GM21619 (cell line): ENCODE data around the gene NTRK1.

Source experiments
- ATAC-seq: cut with Tn5 transposase; IDR thresholded peaks from one replicate; pipeline ENCODE4 v1.9.1; 2021; ENCODE audit not compliant: unreplicated experiment

The NTRK1 gene

DNA sequence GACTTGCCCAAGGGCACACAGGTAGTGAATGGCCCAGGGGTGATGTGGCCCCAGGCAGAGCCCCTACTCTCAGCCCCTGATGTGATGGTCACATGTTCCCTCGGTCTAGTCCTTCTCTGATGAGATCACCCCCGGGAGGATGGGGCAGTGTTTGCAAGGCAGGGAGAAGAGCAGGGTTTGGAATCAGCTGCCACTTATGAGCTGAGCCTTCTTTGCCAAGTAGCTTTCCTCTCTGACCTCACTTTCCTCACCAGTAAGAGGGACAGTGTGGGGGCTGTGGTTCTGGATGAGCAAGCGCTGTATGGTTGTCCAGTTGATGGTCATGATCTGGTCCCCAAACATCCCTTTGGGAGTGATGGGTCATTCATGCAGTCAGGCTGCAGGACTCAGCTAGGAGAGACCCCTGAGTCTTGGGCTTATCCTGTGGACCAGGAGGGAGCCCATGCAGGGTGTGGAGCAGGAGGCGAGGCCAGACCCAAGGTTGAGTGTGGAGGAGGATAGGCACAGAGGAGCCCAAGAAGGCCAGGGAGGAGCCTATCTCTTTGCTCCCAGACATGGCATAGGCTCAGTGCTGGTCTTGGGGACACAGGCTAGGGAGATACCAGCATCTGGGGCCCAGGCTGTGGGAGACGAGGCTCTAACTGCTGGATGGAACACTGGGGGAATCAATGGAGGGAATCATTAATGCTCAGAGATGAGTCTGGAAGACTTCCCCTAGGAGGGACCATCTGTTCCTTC is 16.9 kb downstream of the NTRK1 start:
- no peak for ATAC-seq

DNA sequence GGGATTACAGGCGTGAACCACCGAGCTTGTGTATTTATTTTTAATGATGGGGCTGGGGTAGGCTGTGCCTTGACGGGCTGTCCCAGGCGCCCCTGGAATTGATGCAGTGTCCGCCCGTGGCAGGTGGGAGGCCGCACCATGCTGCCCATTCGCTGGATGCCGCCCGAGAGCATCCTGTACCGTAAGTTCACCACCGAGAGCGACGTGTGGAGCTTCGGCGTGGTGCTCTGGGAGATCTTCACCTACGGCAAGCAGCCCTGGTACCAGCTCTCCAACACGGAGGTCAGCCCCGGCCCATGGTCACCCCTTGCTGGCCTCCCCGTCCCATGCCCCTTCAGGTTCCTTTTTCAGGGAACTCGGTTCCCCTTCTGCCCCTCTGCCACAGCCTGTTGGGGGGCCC is 19.2 kb downstream of the NTRK1 start:
- ATAC-seq = no peak

GRCh38 chr1:156880473-156880872 is 19.8 kb downstream of the NTRK1 start:
- no peak for ATAC-seq

DNA sequence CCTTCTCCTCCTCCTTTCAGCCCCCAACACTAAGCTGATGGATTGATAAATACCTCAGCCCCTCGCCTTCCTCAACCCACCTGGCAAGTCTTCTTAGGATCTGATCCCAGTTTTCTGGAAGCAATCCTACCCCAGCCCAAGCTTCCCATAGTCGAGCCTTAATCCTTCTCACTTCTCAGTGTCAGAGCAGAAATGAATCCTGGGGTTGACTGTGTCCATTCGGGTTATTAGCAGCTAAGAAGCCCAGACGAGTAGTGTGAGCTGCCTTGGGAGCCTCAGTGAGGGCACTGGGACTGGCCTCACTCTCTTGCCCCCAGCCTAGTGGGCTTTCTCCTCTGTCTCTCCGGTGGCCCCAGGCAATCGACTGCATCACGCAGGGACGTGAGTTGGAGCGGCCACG is 20.4 kb downstream of the NTRK1 start:
- ATAC-seq = no peak

DNA sequence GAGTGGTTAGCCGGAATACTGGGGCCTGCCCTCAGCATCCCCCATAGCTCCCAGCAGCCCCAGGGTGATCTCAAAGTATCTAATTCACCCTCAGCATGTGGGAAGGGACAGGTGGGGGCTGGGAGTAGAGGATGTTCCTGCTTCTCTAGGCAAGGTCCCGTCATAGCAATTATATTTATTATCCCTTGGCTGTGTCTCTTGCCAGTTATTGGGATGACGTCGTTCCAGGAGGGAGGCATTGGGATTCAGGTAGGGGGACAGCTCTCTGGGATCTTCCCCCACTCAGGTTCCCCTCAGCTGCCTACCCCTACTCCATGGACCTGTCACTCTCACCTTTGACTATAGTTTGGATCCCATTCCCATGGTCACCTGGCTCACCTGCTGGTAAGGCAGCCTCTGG is 21.0 kb downstream of the NTRK1 start:
- ATAC-seq = no peak

GRCh38 chr1:156882543-156882942 is 21.9 kb downstream of the NTRK1 start:
- no peak for ATAC-seq

DNA sequence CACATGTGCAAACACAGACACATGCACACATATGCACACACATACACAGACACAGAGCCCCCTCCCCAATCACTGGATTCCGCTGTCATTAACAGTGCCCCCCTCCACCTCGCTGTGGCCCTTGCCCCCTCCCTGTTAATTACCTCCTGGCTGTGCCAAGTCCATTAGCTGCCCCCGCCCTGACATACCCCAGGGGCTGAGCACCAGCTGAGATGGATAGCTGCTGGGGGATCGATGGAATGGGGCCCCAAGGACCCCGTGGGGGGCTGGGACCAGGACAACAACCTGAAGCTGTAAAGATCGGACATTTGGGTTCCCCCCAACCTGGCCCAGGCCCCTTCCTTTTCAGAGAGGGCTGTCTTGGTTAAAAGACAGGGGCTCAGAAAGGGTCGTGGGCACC is 23.3 kb downstream of the NTRK1 start:
- ATAC-seq = no peak

- ATAC-seq = no peak
Measured at GRCh38 chr1:156884560-156885184, 24.0 kb downstream of the NTRK1 start.

GRCh38 chr1:156885314-156885713 is 24.6 kb downstream of the NTRK1 start:
- ATAC-seq = no peak

DNA sequence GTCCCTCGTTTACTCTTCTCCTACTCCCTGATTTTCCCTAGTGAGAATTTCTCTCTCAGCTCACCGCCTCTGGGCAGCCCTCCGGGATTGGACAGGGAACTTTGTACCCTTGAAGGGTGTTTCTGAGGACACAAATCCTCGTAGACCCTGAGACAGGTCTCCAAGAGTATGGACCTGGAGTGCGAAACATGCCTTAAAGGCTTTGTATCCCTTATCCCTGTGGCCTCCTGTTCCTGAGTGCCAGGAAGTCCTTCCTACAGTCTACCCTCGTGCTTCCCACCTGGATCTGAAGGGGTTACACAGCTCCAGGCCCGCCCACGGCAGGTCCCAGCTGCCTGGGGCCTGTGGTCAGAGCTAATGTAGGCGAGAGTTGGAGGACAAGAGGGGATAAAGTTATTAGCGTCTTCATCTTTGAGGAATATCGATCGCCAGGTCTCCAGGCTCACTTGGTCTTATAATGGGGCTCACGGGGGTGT is 25.3 kb downstream of the NTRK1 start:
- ATAC-seq = no peak

GRCh38 chr1:156886583-156887281 is 26.1 kb downstream of the NTRK1 start:
- no peak for ATAC-seq

GRCh38 chr1:156887317-156887716 is 26.7 kb downstream of the NTRK1 start:
- ATAC-seq = no peak

DNA sequence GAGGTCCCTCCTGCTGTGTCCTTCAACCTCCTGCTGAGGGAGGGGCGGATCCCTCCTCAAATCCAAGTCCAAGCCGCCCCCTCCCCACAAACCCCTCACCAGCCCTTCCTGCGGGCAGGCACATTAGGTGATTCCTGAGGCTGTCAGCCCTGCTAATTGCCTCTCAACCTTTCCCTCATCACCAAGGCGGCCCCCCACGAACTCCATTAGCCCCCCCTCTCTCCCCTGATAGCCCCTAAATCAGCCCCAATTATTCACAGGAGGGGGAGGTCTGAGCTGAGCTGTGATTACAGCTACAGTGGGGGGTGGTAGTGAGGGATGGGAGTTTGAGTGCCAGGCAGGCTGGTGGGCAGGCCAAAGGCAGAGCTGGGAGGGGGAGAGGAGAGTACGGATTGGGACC is 27.1 kb downstream of the NTRK1 start:
- no peak for ATAC-seq

DNA sequence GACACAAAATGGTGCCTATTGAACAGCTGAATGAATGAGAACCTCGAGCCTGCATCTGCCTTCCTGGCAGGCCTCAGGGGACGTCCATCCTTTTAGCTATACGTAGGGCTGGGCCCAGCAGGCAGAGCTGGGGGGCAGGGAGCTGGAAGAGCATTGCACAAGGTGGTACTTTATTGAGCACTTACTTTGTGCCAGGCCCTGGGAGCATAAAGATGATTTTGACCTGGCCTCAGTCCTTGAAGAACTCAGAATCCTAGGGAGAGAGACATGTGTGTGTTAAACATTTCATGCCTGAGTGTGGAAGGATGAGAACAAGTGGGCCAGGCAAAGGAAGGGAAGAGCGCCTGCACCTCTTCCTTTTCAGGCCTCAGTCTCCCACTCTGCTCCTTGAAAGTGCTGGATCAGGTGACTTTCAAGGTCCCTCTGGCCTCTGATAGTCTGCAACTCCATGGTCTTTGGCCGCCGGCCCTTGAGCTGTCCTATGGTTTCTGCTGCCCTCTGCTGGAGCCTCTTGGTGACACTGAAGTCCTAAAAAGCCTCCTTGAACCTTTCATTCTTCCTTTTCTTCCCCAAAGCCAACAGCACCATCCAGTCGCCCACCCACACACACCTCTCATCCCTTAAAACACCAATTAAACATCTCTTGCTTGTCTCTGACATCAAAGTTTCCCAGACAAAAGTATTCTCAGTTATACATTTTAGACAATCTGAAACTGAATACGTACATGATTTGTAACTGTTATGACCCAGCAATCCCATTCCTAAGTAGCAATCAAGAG is 29.3 kb downstream of the NTRK1 start:
- no peak for ATAC-seq

GRCh38 chr1:156892190-156893047 is 31.8 kb downstream of the NTRK1 start:
- ATAC-seq = peak; percentile 75

- ATAC-seq = no peak
Measured at GRCh38 chr1:156893048-156893953, 32.6 kb downstream of the NTRK1 start, which contains the start of gene PEAR1. TSS of gene PEAR1 (plus strand) at chr1:156893718. CDS start at chr1:156903927, 10,209 bp downstream.

DNA sequence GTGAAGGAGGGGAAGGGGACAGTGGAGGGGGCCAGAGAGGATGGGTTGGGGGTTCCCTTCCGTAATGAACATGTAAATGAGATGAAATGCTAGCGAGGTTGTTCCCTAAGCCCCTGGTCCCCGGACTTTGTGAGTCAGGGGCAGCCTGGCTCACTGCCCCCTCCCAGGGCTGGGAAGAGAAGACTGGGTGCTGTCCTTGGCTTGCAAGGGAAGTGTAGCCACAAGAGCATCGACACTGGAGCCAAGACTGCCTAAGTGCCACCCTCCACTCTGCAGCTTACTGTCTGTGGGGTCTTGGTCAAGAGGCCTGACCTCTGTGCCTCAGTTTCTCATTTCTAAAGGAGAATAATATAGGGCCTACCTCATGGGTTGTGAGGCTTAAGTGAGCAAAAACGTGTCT is 33.3 kb downstream of the NTRK1 start:
- ATAC-seq = no peak

DNA sequence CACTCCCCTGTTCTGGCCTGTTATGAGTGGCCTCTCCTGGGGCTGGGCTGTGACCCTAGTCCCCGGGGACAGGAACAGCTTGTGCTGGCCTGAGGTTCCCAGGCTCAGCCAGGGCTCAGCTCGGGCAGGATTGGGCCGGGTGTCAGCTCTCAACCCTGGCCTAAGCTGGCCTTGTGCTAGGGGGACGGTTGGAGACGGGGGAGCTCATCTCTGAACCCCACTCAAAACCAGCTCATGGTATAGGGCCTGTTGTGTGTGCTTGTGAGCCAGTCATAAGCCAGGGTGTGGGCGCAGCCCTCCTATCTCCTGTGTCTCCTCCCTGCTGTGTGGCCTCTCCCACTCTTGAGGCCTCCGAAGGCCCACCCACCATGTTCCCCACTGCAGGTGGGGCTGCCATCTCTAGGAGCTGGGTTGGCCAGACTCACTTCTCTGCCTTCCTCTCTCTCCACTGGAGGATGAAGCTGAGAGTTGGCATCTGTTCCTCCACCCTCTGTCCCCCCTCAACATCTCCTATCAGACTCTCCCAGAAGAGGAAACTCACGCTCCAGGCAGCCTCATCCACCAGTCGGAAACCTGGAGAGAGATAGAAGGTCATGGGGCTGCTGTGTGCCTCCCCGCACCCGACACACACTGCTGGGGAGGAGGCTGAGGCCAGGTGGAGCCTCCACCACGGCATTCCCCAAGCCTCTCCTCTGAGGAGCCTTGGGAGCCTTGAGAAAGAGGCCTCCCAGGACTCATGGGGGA is 34.2 kb downstream of the NTRK1 start:
- no peak for ATAC-seq

DNA sequence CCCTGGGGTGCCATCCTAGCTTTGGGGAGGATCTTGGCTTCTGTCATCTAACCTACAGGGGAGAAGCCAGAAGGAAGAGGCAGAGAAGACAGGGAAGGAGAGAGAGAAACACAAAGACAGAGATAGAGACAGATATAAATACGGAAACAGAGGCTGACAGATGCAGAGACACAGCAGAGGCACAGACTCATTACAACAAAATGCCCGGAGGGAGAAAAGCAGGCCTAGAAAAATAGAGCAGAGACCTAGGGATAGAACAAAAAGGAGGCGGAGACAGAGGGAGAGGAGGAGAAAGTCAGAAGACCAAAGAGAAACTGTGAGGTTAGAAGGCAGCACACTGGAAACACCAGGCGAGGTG is 34.8 kb downstream of the NTRK1 start:
- ATAC-seq = no peak
